ENCODE measurements around the gene LRRC75B.
"Not testable (repeated sequence)": the region's sequence is repeated elsewhere in the genome, so short reads cannot be mapped to it uniquely, and the experiment has no call there.

Gene LRRC75B

DNA sequence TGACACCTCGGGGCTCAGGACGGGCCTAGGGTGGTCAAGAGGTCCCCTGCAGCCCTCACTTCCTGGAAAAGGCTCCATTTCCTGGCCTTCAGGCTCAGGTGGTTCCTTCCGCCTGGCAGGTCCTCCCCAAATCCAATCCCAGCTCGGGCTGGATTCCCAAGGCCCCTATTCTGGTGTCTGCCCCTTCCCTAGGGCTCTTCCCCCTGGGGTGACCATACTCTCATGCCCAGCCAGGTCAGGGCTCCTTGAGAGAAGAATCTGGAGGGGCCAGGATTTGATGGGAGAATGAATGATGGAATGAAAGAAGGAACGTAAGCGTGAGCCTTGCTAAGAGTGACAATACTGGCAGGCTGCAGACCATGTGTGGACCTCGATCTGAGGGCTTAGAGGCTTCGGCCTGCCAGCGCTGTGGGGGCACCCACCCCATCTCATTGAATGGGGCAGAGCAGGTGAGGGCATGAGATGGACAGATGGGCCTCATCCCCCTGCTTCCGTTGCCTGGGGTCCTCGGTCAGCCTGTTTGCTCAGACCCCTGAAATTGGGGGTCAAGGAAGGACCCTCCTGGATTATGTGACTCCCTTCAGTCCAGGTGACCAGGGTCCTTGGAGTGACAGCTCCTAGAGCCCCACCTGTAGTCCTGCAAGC lies 9.4 kb upstream of the LRRC75B start:
- DNase-seq, result not testable (repeated sequence)

- DNase-seq, result no peak
Observed at GRCh38 chr22:24601217-24602104, 8.6 kb upstream of the LRRC75B start.

DNA sequence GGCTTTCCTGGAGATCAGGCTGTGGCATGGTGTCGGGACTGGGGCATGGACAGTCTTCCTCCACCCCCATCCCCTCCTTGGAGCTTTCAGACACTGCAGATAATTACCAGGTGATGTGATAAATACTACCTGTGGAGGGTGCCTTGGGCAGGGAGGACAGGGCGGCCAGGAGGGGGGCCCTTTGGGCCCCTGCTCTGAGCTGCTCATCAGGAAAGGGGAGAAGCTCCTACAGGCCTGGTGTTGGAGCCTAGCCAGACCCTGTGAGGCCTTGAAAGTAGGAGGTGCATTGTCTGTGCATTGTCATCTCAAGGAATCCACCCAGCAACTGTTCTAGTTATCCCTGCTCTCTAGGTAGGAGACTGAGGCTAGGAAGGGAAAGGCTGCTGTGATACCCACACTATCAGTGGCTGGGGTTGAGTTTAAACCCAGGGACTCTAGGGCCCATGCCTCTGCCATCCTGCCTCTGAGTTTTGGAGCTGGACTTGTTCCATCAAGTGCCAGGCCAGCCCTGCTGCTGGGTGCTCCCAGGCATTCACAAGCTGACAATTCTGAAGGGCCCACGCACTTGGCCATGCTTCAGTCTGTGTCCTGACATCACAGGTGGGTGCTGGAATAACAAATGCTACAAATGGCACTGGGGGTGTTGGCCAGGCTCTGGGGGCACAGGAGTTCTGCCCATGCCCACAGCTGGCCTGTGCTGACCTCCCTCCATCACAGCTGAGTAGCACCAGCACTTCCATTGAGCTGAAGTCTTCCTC lies 7.3 kb upstream of the LRRC75B start:
- DNase-seq, result not testable (repeated sequence)

- no peak for DNase-seq
Observed at GRCh38 chr22:24599514-24599913, 6.6 kb upstream of the LRRC75B start.

DNA sequence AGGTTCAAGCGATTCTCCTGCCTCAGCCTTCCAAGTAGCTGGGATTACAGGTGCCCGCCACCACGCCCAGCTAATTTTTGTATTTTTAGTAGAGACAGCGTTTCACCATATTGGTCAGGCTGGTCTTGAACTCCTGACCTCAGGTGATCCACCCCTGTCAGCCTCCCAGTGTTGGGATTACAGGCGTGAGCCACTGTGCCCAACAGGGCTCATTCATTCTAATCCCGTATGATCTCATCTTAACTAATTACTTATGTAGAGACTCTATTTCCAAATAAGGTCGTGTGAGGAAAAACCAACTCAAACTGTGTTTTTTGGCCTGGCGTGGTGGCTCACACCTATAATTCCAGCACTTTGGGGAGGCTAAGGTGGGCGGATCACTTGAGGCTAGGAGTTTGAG lies 4.2 kb upstream of the LRRC75B start:
- DNase-seq, result not testable (repeated sequence)

- DNase-seq, result no peak
Observed at GRCh38 chr22:24595863-24596262, 3.0 kb upstream of the LRRC75B start.

DNA sequence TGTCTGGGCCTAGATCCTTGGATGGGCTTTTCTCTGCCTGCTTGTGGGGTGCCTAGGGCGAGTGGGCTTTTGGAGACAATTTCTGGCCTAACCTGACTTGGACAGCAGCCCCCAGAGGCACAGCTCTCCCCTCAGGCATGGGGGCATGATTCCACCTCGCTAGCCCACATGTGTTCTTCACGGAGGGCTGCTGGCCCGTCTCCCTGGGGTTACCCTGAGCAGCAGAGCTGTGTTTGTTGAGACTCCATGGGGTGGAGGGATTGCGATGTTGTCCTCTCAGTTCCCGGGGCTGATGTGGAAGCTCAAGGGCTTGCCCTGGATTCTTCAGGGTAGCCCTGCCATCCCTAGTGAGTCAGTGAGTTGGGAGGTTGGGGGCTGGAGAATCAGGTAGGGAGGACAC lies 2.4 kb upstream of the LRRC75B start:
- DNase-seq, result no peak

DNA sequence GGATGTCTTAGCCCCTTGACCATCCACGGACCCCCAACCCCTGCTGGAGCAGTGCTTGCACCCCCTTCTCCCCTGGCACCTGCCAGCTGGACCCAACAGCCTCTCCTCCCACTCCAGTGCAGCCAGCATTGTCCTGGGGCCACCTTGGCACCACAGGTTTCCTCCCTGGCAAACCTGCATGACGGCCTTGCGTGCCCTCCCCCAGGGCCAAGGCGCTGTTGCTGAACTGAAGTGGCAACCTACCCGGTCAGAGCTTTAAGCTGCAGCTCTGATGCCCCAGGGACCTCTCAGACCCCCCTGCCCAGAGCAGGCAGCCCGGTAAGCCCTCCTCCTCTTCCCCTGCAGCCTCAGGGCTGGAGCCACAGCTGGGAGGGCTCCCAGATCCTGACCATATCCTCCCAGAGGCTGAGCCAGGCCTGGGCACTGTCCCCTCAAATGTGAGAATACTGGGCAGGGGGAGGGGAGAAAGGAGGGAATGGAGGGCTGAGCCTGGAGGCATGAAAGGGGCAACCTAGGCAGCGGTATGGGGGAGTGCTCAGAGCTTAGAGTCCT lies 1.8 kb upstream of the LRRC75B start:
- DNase-seq, result no peak

- DNase-seq, result no peak
Observed at GRCh38 chr22:24593836-24594568, 1.1 kb upstream of the LRRC75B start.

DNA sequence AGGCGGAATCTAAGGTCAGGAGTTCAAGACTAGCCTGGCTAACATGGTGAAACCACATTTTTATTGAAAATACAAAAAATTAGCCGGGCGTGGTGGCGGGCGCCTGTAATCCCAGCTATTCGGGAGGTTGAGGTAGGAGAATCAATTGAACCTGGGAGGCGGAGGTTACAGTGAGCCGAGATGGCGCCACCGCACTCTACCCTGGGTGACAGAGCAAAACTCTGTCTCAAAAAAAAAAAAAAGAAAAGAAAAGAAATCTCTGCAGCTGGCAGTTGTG lies 624 bp upstream of the LRRC75B start:
- not testable (repeated sequence) for DNase-seq

GRCh38 chr22:24592058-24592850 lies 619 bp downstream of the LRRC75B start:
- no peak for DNase-seq

DNA sequence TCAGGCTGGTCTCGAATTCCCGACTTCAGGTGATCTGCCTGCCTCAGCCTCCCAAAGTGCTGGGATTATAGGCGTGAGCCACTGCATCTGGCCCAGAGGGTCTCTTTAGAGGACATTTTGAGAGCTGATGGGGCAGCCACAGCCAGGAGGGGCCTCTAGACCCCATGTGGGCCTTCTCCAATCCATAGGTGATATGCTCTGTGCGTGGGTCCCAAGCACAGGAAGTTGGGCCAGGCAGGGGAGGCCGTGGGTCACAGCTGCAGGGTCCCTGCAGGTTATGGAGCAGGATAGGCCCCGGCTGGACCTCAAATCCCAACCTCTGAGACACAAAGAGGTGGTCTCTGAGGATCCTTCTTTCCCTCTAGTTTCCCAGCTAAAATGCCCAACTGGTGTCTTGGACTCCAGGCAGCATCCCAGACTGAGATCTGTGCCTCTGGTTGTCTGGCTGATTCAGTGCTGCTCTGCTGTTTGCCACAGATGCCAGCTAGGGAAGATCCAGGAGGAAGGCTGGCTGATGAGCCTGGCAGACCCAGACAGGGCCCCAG lies 1.5 kb downstream of the LRRC75B start:
- no peak for DNase-seq

DNA sequence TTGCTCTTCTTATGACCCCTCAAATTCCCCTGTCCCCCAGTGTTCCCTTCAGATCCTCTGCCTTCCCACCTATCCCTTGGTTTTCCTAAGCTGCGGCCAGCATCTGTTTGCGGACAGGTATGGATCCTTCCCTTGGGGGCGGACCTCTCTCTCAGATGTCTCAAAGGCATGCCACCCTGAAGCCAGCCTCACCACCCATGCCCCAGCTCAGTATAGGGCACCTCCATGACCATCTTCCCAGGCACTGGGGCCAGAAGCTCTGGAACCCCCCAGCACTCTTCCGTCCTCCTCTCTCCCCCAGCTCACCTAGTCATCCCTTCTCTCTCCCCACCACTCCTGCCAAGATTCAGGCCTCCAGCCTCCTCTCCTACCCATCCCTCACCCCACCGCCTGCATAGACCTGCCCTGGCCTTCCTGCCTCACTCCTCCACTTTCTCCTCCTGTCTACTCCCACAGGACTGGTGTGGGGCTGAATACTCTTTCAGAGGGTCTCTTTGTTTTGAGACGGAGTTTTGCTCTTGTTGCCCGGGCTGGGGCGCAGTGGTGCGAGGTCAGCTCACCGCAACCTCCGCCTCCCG lies 2.2 kb downstream of the LRRC75B start:
- DNase-seq, result no peak

DNA sequence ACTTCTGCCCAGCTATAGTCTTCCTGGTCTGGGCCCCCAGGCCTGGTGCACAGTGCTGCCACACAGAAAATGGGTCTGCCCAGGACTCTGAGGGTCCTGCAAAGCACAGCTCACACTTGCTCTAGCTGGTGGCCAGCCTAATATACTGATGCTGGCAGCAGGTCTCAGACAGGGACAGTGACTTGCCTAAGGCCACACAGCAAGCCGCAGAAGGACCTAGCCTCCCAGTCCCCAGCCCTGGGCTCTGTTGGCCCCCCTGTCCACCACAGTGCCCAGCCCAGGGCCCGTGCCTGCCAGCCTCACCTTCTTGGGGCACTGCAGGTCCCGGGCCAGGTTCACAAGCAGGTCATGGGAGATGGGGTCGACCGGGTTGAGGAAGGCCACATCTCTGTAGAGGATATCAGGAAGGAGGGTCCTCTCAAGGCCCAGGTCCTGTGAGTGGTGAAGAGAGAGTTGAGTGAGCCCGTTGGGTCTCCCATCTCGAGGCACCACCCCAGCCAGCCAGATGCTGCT lies 3.3 kb downstream of the LRRC75B start:
- DNase-seq, result no peak

GRCh38 chr22:24588757-24589481 lies 4.0 kb downstream of the LRRC75B start:
- DNase-seq, result no peak

DNA sequence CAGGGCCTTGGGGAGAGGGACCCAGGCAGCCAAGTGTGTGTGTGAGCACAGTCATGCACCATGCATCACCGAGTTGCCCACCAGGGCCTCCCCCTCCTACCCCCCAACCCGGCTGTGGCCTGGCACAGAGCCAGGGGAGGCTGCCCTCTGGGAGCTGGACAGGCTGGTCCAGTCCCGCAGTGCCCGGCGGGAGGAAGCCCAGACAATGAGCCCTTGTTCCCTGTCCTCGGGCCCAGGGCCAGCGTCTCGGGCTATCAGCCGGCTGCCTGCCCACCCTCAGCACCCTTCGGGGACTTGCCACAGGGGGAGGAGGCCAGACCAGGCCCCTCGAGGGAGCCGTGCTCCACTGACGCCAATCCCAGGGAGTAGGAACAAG lies 4.5 kb downstream of the LRRC75B start:
- no peak for DNase-seq

- no peak for DNase-seq
Observed at GRCh38 chr22:24587948-24588347, 4.9 kb downstream of the LRRC75B start.

DNA sequence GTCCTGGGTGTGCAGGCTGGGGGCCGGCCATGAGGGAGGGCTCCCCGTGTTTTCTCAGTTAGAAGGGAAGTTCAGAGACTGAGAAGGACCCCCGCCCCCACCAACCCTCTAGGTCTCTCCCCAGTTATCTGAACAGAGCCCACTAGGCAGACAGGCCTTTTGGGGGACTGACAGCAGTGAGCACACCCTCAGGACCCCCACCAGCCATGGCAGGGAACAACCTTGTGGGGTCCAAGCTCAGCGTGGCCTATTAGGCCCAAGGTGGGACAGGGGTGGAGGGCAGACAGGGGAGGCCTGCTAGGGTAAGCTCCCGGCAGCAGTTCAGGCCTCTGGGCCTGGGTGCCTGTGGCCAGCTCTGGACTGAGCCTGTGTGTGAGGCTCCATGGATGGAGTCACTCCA lies 5.6 kb downstream of the LRRC75B start:
- no peak for DNase-seq

DNA sequence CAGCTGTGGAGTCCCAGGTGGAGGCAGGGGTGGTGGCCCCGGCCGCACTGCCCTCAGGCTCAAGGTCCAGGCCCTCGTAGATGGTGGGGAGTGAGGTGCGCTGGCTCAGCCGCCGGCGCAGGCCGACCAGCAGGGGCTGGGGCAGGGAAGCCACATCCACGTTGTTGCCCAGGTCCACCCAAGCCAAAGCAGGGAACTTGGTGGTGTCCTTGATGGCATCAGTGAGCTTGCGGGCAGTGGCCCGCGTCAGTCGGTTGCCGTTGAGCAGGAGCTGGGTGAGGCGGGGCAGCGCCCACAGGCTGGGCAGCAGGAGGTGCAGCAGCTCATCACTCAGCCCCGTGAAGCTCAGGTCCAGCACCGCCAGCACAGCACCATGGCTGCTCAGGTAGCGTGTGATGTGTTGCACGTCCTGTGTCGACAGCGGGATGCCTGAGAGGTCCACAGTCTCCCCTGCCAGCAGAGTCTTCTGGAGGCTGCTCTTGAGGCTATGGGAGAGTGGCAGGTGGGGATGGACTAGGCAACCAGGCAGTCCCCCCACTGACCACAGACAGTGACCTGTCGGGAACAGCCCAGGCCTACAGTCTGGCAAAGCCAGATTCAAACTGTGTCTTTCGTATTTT lies 6.8 kb downstream of the LRRC75B start:
- no peak for DNase-seq

DNA sequence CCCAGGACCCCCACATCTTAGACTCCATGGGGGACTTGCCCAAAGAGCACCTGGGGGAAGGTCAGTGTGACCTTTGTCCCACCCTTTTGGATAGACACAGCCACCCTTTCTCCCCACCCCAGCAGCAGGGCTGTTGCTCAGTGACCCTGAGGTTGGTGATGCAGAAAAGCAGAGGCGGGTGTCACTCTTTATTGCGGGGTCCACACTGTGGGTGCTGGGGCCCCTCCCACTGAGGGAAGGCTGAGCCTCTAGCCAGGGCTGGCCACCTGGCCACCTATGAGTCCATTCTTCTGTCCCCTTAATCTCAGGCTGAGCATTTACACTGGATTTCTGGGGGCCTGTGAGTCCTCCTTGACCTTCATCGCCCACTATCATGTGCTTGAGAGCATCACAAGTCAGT lies 7.4 kb downstream of the LRRC75B start:
- no peak for DNase-seq
